ENCODE results near the gene CHST14. TPM values are rescaled to one million over a fixed set of nuclear protein-coding genes. Genes with fewer than 3 reads are reported as not detected.

The CHST14 gene, protein sequence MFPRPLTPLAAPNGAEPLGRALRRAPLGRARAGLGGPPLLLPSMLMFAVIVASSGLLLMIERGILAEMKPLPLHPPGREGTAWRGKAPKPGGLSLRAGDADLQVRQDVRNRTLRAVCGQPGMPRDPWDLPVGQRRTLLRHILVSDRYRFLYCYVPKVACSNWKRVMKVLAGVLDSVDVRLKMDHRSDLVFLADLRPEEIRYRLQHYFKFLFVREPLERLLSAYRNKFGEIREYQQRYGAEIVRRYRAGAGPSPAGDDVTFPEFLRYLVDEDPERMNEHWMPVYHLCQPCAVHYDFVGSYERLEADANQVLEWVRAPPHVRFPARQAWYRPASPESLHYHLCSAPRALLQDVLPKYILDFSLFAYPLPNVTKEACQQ
- 8.4 TPM for total RNA-seq
- long read RNA-seq, transcript CHST14-201 (1 exons, 3,574 nt), result major isoform, 9 of 9 reads
- long read RNA-seq, partial matches to known transcripts, result 0 of 9 reads
- long read RNA-seq, other reads (novel, unspliced or antisense), result 0 of 9 reads

DNA sequence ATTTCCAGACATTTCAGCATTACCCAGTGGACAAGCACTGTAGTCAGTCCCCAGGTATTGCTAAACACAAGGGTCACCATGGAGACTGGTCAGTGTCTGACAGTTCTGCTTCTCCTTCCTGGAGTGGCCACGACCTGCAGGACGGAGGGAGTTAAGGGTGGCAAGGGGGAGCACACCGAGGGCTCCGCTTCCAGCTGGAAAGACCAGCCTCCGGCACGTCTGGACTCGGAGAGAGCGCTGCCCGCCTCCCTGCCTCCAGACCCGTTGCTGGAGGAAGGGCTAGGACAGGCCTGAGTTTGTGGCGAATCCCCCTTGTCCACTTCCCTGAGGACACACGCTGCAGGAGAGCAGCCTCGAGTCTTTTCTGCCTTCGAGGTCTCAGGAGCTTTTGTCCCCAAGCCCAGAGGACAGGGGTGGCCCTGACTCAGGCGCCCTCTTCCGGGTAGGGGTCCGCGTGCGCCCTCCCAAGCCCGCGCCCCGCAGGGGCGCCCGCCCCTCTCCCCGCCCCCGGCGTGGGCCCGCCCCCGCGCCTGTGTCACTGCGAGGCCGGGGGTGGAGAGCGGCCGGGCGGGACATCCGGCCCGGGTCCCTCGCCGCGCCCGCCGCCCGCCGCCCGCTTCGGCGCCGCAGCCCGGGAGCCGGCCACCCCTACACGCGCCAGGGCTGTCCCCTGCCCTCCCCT, at the start of gene CHST14:
CHST14 (plus strand) TSS at position 562 of the 682 bp plus-strand sequence. CDS start 230 bp downstream, outside the sequence.
- H3K27me3 ChIP-seq (ENCODE audit: low read depth), result no peaks in the 10 kb centered on the region
- intact Hi-C loops (cut with micrococcal nuclease), result no loop called here
- peak; percentile 63 for DNase-seq
- H3K27ac ChIP-seq (replicated peaks), result peak within 1 kb of the TSS; percentile 93
- TF ChIP-seq, protein P1, sequence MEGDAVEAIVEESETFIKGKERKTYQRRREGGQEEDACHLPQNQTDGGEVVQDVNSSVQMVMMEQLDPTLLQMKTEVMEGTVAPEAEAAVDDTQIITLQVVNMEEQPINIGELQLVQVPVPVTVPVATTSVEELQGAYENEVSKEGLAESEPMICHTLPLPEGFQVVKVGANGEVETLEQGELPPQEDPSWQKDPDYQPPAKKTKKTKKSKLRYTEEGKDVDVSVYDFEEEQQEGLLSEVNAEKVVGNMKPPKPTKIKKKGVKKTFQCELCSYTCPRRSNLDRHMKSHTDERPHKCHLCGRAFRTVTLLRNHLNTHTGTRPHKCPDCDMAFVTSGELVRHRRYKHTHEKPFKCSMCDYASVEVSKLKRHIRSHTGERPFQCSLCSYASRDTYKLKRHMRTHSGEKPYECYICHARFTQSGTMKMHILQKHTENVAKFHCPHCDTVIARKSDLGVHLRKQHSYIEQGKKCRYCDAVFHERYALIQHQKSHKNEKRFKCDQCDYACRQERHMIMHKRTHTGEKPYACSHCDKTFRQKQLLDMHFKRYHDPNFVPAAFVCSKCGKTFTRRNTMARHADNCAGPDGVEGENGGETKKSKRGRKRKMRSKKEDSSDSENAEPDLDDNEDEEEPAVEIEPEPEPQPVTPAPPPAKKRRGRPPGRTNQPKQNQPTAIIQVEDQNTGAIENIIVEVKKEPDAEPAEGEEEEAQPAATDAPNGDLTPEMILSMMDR (IDR thresholded peaks at IDR 0.05; ENCODE audit: borderline replicate concordance), result peak; percentile 8
- H3K36me3 ChIP-seq, result peaks cover 20% of the 10 kb centered on the region
- H3K4me3 ChIP-seq, result peak within 1 kb of the TSS; percentile 85
- no peaks in the 10 kb centered on the region for H3K9me3 ChIP-seq (replicated peaks)
- H3K4me1 ChIP-seq, result peaks cover 28% of the 10 kb centered on the region

DNA sequence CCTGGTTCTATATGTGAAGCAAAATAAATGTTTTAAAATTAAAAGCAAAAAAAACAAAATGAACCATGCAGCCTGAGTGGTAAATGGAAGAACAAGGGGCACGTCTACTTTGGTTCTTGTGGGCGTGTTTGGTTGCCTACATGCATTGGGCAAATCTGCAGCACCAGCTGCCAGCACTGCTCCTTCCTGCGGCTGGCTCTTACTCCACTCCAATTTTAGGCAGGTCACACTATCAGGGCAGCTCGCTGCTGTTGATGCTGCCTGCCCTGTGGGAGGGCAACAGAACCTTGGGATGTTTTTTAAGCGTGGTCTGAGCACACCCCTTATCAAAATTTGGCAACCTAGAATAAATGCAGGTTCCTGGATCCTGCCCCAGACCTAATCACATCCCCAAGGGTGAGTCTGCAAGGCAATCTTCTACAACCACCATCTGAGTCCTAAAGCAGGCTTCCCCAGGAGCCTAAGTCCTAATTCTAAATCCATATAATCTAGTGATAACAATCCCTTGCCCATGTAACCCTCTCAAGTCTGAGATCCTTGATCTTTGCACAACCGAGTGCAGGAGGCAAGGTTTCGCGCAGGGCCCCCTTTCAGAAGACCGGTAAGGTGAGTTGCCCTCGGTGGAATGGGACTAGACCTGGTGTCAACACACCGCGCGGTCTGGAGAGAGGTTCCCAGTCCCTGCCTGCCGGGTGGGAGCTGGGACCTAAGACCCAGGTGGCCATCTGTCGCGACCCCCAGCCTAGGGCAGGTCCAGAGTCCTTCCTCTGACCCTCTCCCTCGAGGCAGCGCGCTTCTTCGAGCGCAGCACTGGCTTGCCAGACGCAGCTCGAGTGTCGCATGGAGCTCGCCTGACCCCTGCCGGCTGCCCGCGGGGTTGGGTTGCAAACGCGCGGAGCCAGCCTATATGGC, 49.3 kb upstream of the CHST14 start:
- peak; percentile 76 for DNase-seq
- peaks cover 18% of the 10 kb centered on the region for H3K36me3 ChIP-seq
- peak overlapping the region; percentile 76 for H3K27ac ChIP-seq (replicated peaks)
- H3K4me3 ChIP-seq, result peak overlapping the region; percentile 32
- peaks cover 23% of the 10 kb centered on the region for H3K4me1 ChIP-seq
- TF ChIP-seq, protein P1 (IDR thresholded peaks at IDR 0.05; ENCODE audit: borderline replicate concordance), result peak; percentile 96
- H3K27me3 ChIP-seq (ENCODE audit: low read depth), result no peaks in the 10 kb centered on the region
- no peaks in the 10 kb centered on the region for H3K9me3 ChIP-seq (replicated peaks)
- intact Hi-C loops (cut with micrococcal nuclease), result loop anchor here (10.0 kb wide), 2 partner anchors 77 to 137 kb away; partner anchors contain the start of genes ANKRD63 and CCDC9B

DNA sequence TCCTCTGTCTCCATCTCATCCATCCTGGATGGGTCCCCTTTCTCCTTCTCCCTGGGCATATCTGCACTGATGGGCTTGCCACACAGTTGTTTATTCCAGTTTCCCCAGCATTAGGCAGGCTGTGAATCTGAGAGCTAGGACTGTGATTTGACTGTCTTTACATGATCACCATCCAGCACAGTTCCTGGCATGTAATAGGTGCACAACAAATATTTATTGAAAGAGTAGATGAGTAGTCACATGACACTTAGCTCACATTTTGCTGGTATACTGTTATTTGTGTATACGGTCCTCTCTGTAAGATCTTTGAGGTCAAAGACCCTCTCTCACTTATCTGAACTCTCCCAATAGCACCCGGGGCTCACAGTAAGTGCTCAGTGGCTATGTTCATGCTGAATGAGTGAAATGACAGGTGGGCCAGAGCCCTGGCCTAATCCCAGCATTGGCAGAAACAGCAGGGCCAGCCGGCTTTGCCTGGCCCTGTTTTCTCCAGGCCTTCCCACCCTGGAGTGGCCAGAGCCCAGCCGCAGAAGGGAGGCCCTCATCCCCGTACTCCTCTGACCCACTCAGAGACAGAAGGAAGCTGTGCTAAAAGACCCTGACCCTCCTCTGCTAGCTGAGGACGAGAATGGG, 46.2 kb upstream of the CHST14 start:
- Histone ChIP-seq H3K36me3 (no peaks in the 10 kb centered on the region), H3K4me3 (no peak overlapping the region), H3K4me1 (peaks cover 23% of the 10 kb centered on the region), H3K27ac (replicated peaks) (no peak overlapping the region), H3K9me3 (replicated peaks) (no peaks in the 10 kb centered on the region), H3K27me3 (ENCODE audit: low read depth) (no peaks in the 10 kb centered on the region)
- TF ChIP-seq, protein P1 (IDR thresholded peaks at IDR 0.05; ENCODE audit: borderline replicate concordance), result no peak
- intact Hi-C loops (cut with micrococcal nuclease), result loop anchor here (10.0 kb wide), 2 partner anchors 80 to 140 kb away; partner anchors contain the start of genes ANKRD63 and CCDC9B
- DNase-seq, result no peak

DNA sequence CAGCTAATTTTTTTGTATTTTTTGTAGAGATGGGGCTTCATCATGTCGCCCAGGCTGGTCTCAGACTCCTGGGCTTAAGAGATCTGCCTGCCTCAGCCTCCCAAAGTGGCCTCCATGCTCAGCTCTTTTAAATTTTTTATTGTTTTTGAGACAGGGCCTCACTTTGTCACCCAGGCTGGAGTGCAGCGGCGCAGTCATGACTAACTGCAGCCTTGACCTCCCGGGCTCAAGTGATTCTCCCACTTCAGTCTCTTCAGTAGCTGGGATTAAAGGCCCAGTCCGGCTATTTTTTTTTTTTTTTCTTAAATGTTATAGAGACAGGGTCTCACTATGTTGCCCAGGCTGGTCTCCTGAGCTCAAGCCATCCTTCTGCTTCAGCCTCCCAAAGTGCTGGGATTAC, 45.1 kb upstream of the CHST14 start:
- TF ChIP-seq, protein P1 (IDR thresholded peaks at IDR 0.05; ENCODE audit: borderline replicate concordance), result no peak
- intact Hi-C loops (cut with micrococcal nuclease), result loop anchor here (10.0 kb wide), 2 partner anchors 81 to 141 kb away; partner anchors contain the start of genes ANKRD63 and CCDC9B
- Histone ChIP-seq H3K4me1 (peaks cover 15% of the 10 kb centered on the region), H3K27ac (replicated peaks) (no peak overlapping the region), H3K36me3 (no peaks in the 10 kb centered on the region), H3K27me3 (ENCODE audit: low read depth) (no peaks in the 10 kb centered on the region), H3K4me3 (no peak overlapping the region), H3K9me3 (replicated peaks) (no peaks in the 10 kb centered on the region)
- DNase-seq, result no peak

Measured in left ventricle myocardium inferior (tissue), 1 donor.